HG03378 (cell line): ENCODE results near the gene RBM4B.

Experiments
- ATAC-seq: cut with Tn5 transposase; IDR thresholded peaks from one replicate; pipeline ENCODE4 v1.9.1; 2021; ENCODE audit warnings: mild to moderate bottlenecking, moderate library complexity; ENCODE audit not compliant: unreplicated experiment

The RBM4B gene

DNA sequence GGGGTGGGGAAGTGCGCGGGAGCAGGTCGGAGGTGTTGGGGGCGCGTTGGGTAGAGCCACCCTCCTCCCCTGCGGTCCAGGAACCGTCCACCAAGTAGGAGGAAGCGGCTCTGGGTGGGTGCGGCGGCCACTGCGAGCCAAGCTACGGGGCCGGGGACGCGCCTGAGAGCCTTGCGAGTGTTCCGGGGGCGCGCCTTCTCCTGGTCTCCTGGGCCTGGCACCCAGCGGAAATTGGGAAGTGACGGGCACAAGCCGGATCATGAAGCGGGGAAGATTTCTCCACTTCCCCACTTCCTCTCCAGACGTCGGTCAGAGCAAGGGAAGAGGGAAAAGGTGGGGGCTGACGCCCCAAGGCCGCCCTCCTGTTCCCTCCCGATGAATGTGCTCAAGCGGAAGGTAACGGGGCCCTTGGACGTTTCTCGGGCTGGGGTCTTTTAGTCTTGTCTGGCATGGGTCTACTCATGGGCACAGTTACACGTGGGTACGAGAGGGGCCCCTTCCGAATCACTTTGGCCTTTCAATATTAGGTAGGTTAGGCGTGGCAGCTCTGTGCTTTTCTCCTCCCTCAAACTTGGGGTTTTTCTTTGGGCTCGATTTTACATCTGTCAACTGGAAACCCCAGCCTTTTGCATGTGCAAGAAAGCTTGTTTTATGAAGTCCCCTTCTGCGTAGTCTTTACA is 60.4 kb downstream of the RBM4B start:
- no peak for ATAC-seq

DNA sequence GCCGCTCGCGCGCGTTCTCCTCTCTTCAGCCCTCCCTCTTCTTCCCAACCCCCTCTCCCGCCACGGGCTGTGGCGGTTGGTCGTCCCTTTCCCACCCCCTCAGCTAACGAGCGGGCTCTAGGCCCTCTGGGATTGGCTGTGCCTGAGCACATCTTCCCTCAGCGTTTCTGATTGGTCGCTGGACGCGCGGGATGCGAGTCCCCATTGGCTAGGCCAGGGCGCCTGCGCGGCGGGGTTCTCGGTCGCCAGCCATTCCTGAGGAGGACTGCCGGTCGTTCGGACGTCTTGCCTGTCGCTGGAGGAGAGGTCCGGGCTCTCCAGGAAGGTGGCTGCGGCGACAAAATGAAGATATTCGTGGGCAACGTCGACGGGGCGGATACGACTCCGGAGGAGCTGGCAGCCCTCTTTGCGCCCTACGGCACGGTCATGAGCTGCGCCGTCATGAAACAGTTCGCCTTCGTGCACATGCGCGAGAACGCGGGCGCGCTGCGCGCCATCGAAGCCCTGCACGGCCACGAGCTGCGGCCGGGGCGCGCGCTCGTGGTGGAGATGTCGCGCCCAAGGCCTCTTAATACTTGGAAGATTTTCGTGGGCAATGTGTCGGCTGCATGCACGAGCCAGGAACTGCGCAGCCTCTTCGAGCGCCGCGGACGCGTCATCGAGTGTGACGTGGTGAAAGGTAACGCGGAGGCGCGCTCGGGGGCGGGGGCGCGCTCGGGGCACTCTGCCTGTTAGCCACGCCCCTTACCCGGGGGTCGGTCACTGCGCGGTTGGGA is 61.1 kb downstream of the RBM4B start, which contains the start of gene RBM14:
RBM14 (plus strand) TSS at position 252 of the 776 bp plus-strand sequence; CDS start at position 343, 91 bp downstream.
- peak; percentile 86 for ATAC-seq
